GM12891 (cell line): ENCODE results near the gene PLAA. TPM values are rescaled to one million over a fixed set of nuclear protein-coding genes. Genes with fewer than 3 reads are reported as not detected.

Experiments
- DNase-seq: peaks from one replicate; pipeline ENCODE4 v3.0.0; 2011; ENCODE audit warnings: low spot score; ENCODE audit not compliant: insufficient read length
- FAIRE-seq: peaks from 2 replicates; lab custom pipeline; 2011; peaks lifted over from hg19 to GRCh38; lab: Jason Lieb, UNC
- PAX5 ChIP-seq: IDR thresholded peaks from 2 replicates; pipeline ENCODE4 v1.6.1; 2011; ENCODE audit warnings: low read length, moderate library complexity, mild to moderate bottlenecking; ENCODE audit not compliant: insufficient read depth, severe bottlenecking
- POLR2A ChIP-seq: IDR thresholded peaks from 2 replicates; pipeline ENCODE4 v1.6.1; 2011; ENCODE audit warnings: low read depth, low read length, control low read depth
- POLR2AphosphoS5 ChIP-seq: IDR thresholded peaks from 2 replicates; pipeline ENCODE4 v1.6.1; 2011; ENCODE audit warnings: low read depth, low read length, control low read depth
- POU2F2 ChIP-seq: IDR thresholded peaks from 2 replicates; pipeline ENCODE4 v1.6.1; 2011; ENCODE audit warnings: low read depth, mild to moderate bottlenecking, control low read depth, low read length, moderate library complexity
- SPI1 ChIP-seq: IDR thresholded peaks from 2 replicates; pipeline ENCODE4 v1.6.1; 2011; ENCODE audit warnings: low read depth, low read length, control low read depth
- TAF1 ChIP-seq: IDR thresholded peaks from 2 replicates; pipeline ENCODE4 v1.6.1; 2011; ENCODE audit warnings: low read depth, low read length, control low read depth
- polyA plus RNA-seq: library from polyadenylated mRNA; unstranded; fragments of >200 nt; gene quantifications from one replicate; pipeline ENCODE4 v1.2.1, GENCODE V29; 2012; ENCODE audit warnings: low read depth, missing spikeins, inconsistent platforms; ENCODE audit not compliant: missing spikeins

Gene PLAA
- 23.1 TPM for polyA plus RNA-seq

- FAIRE-seq (peak; percentile 93), DNase-seq (peak; percentile 81)
- TF ChIP-seq POU2F2 (peak; percentile 78; the same call in 1 of the 2 replicates), TAF1 (peak; percentile 85), POLR2AphosphoS5 (peak; percentile 86), PAX5 (no peak), SPI1 (no peak), POLR2A (peak; percentile 82)
Observed at GRCh38 chr9:26946753-26947727, at the start of gene PLAA. PLAA (minus strand) TSS chr9:26947242; CDS start chr9:26947045, 197 bp downstream.

GRCh38 chr9:26995810-26996209 is 48.8 kb upstream of the PLAA start:
- DNase-seq: no peak
- TF ChIP-seq SPI1: no peak
- no peak for TF ChIP-seq PAX5
- no peak for TF ChIP-seq POU2F2
- no peak for TF ChIP-seq TAF1
- TF ChIP-seq POLR2A: no peak
- TF ChIP-seq POLR2AphosphoS5: no peak
- FAIRE-seq: no peak

GRCh38 chr9:26983340-26983739 is 36.3 kb upstream of the PLAA start:
- TF ChIP-seq POLR2A (no peak), POLR2AphosphoS5 (no peak), SPI1 (peak; percentile 21; the same call in 1 of the 2 replicates)
- FAIRE-seq (peak; percentile 71), DNase-seq (no peak)

- no peak for FAIRE-seq
- no peak for DNase-seq
- TF ChIP-seq PAX5 (no peak), TAF1 (no peak), POLR2A (no peak), SPI1 (no peak), POU2F2 (no peak), POLR2AphosphoS5 (no peak)
Observed at GRCh38 chr9:26975728-26976707, 29.0 kb upstream of the PLAA start.

- FAIRE-seq (no peak), DNase-seq (no peak)
- no peak for TF ChIP-seq PAX5
- TF ChIP-seq SPI1: no peak
Observed at GRCh38 chr9:26974927-26975326, 27.9 kb upstream of the PLAA start.

- FAIRE-seq (no peak), DNase-seq (no peak)
- TF ChIP-seq POLR2AphosphoS5 (no peak), SPI1 (no peak), POLR2A (no peak), TAF1 (no peak)
Observed at GRCh38 chr9:26973989-26974388, 26.9 kb upstream of the PLAA start.

DNA sequence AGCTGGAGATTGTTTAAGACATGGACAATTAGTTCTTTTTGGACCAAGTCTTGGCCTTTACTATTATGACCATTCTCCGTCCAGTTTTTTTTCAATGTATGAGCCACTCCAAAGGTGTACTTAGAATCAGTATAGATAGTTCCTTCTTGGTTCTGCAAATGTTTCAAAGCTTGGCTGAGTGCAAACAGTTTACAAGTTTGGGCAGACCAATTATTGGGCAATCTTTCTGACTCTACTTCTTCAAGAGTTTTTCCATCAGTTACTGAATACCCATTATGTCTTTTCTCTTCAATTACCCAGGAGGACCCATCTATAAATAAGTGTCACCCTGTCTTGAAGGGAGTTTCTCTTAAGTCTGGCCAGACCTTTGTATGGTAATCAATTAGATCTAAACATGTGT is 24.7 kb upstream of the PLAA start:
- no peak for FAIRE-seq
- DNase-seq: no peak
- TF ChIP-seq POLR2AphosphoS5 (no peak), PAX5 (no peak), POU2F2 (no peak), SPI1 (no peak), TAF1 (no peak), POLR2A (no peak)

- DNase-seq (no peak), FAIRE-seq (no peak)
- TF ChIP-seq PAX5 (no peak), POLR2AphosphoS5 (no peak), TAF1 (no peak), POU2F2 (no peak), POLR2A (no peak), SPI1 (no peak)
Observed at GRCh38 chr9:26956860-26957233, 9.8 kb upstream of the PLAA start.
